Fibroblast of villous mesenchyme (primary cell): ENCODE measurements around the gene CABYR. TPM values are rescaled to one million over a fixed set of nuclear protein-coding genes. Genes with fewer than 3 reads are reported as not detected.

ENCODE experiments used
- DNase-seq: peaks from one replicate; pipeline ENCODE4 v3.0.0-alpha.2; 2010; ENCODE audit warnings: low read depth
- H3K4me3 ChIP-seq: 2 replicates; pipeline ENCODE4 v1.5.1; 2011; ENCODE audit warnings: low read depth, mild to moderate bottlenecking, low read length
- total RNA-seq: library from RNA; depleted of rRNA; stranded (reverse); fragments of >200 nt; gene quantifications from 2 replicates; pipeline ENCODE4 v1.2.3, GENCODE V29; 2012
- TF ChIP-seq, protein P1 (sequence below): IDR thresholded peaks from 2 replicates; pipeline ENCODE4 v1.5.1; 2012; ENCODE audit warnings: low read depth, mild to moderate bottlenecking, low read length; ENCODE audit not compliant: insufficient read depth

Gene CABYR
- total RNA-seq, 1 donor = 20.3 TPM

GRCh38 chr18:24187689-24188088 lies 48.8 kb downstream of the CABYR start:
- DNase-seq = no peak
- TF ChIP-seq, protein P1, sequence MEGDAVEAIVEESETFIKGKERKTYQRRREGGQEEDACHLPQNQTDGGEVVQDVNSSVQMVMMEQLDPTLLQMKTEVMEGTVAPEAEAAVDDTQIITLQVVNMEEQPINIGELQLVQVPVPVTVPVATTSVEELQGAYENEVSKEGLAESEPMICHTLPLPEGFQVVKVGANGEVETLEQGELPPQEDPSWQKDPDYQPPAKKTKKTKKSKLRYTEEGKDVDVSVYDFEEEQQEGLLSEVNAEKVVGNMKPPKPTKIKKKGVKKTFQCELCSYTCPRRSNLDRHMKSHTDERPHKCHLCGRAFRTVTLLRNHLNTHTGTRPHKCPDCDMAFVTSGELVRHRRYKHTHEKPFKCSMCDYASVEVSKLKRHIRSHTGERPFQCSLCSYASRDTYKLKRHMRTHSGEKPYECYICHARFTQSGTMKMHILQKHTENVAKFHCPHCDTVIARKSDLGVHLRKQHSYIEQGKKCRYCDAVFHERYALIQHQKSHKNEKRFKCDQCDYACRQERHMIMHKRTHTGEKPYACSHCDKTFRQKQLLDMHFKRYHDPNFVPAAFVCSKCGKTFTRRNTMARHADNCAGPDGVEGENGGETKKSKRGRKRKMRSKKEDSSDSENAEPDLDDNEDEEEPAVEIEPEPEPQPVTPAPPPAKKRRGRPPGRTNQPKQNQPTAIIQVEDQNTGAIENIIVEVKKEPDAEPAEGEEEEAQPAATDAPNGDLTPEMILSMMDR = no peak
- H3K4me3 ChIP-seq = no peak overlapping the region

DNA sequence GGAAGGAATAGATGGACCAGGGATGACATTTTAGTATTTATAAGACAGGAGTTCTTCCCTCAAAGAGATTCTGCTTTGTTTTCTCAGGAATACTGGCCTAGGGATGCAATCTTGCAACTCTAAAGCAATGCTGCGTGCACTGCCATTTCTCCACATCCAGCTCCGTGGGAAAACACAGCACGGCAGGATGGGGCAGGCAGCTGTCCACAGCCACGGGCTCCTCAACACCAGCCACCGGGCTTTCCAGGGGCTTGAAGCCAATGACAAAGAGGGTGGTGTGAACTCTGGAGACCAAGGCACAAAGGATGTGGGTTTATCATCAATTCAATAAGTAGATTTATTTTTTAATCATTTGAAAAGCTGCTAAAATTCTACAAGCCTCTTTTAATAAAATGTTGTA lies 49.3 kb downstream of the CABYR start:
- no peak for DNase-seq
- TF ChIP-seq, protein P1 = no peak
- no peak overlapping the region for H3K4me3 ChIP-seq

DNA sequence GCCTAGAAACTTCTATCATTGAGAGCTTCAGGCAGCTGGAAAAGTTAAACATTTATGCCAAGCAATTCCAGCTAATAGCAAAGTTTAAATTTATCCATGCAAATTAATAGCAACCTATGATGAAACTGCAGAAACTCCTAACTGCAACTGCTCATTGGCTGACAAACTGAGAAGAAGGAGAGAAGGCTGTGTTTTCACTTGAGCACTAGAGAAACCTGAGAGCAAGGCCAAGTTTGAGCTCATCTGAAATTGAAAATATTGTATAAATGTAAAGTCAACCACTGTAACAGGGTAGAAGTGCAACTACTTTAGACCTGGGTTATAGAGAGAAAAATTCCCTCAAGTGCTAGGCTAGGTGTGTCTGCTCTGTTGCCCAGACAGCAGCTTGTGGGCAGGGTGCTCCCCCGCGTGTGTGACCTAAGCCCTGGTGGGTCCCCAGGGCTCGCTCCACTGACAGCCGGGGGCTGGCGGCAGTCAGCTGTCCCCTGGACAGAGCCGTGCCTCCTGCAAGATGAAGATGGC lies 50.2 kb downstream of the CABYR start:
- no peak overlapping the region for H3K4me3 ChIP-seq
- TF ChIP-seq, protein P1 = no peak
- peak; percentile 22 for DNase-seq

GRCh38 chr18:24189664-24190346 lies 50.9 kb downstream of the CABYR start:
- TF ChIP-seq, protein P1 = no peak
- H3K4me3 ChIP-seq = no peak overlapping the region
- no peak for DNase-seq

DNA sequence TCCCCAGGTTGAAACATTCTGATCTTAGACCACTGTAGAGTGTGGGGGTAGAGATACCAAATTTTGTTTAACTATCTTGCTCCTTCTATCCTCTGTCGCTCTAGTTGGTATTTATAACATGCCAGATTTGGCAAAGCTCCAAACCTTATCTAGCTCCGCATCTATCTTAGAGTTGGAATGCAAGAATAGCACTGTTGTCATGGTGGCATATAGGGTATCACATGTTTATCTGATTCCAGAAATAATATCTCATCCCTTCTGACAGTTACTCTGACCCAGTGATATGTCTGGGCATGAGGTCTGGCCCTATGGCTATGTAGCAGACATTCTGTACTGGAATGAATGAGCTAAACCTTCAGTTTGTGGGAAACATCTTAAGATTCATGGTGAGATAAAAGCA lies 51.7 kb downstream of the CABYR start:
- no peak overlapping the region for H3K4me3 ChIP-seq
- DNase-seq = no peak
- TF ChIP-seq, protein P1 = no peak

DNA sequence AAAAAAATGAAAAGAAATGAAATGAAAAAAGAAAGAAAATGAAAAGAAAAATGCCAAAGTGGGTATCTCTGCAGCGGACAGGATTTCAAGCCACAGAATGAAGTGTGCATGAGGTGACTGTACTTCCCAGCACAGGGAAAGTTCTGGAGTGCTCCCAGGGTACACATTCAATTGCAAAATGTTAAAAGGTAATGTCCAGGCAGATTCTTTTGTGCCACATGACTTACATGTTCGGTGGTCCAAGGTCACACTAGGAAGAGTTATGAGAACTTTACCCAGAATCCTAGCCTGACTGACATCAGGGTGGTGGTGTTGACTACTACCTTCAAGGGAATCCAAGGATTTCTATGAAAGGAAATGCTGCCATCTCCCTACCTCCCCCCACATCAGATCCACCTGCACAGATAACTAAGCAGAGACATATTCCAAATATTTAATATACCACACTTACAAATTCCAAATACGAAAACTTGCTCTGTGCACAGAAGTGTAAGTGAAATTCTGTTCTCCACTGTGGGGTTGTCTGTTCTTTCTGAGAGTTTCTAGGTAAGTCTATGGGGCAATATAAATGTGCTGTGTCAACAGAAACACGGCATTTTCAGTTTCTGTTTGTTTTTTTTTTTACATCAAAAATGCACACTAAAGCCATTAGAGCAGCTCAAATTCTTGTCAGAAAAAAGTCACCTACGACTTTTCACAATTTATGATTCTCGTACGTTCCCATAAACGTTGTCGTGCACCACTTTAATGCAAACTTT lies 56.6 kb downstream of the CABYR start:
- DNase-seq = no peak
- TF ChIP-seq, protein P1 = no peak
- H3K4me3 ChIP-seq = no peak overlapping the region

GRCh38 chr18:24196764-24197163 lies 57.9 kb downstream of the CABYR start:
- TF ChIP-seq, protein P1 = no peak
- no peak for DNase-seq
- no peak overlapping the region for H3K4me3 ChIP-seq
